Hematopoietic multipotent progenitor cell treated with erythropoietin and hydrocortisone succinate and interleukin-3 and kit ligand, for 8 days (in vitro differentiated cells): Measurements from ENCODE around the gene PTPRM.
A peak's percentile ranks its signal among the peaks of the same experiment; 100 is the strongest.

Source experiments
- DNase-seq: peaks from one replicate; pipeline ENCODE4 v3.0.0-alpha.2; 2015

The PTPRM gene

GRCh38 chr18:7760967-7761948, 194.1 kb downstream of the PTPRM start:
- DNase-seq: no peak

- no peak for DNase-seq
These were observed 197.3 kb downstream of the PTPRM start for GRCh38 chr18:7764405-7764804.

GRCh38 chr18:7766346-7766745, 199.2 kb downstream of the PTPRM start:
- DNase-seq: no peak

- DNase-seq: no peak
These were observed 199.7 kb downstream of the PTPRM start for GRCh38 chr18:7766817-7767216.

GRCh38 chr18:7770908-7771307, 203.8 kb downstream of the PTPRM start:
- DNase-seq: no peak

GRCh38 chr18:7772510-7772888, 205.4 kb downstream of the PTPRM start:
- DNase-seq: no peak

GRCh38 chr18:7772951-7773350, 205.8 kb downstream of the PTPRM start:
- no peak for DNase-seq

GRCh38 chr18:7775128-7775527, 208.0 kb downstream of the PTPRM start:
- DNase-seq: no peak

- DNase-seq: no peak
These were observed 208.7 kb downstream of the PTPRM start for GRCh38 chr18:7775843-7776242.

- DNase-seq: no peak
These were observed 211.1 kb downstream of the PTPRM start for GRCh38 chr18:7778181-7778580.

GRCh38 chr18:7779211-7779610, 212.1 kb downstream of the PTPRM start:
- no peak for DNase-seq

- no peak for DNase-seq
These were observed 217.1 kb downstream of the PTPRM start for GRCh38 chr18:7784171-7784570.

GRCh38 chr18:7786569-7786968, 219.5 kb downstream of the PTPRM start:
- DNase-seq: no peak

- no peak for DNase-seq
These were observed 220.2 kb downstream of the PTPRM start for GRCh38 chr18:7787339-7787738.

GRCh38 chr18:7789856-7790552, 222.9 kb downstream of the PTPRM start:
- peak; percentile 8 for DNase-seq

- DNase-seq: no peak
These were observed 226.0 kb downstream of the PTPRM start for GRCh38 chr18:7793100-7793499.

GRCh38 chr18:7803956-7804469, 236.9 kb downstream of the PTPRM start:
- DNase-seq: no peak

- no peak for DNase-seq
These were observed 238.0 kb downstream of the PTPRM start for GRCh38 chr18:7805096-7805495.

GRCh38 chr18:7805880-7806279, 238.8 kb downstream of the PTPRM start:
- DNase-seq: no peak

GRCh38 chr18:7807936-7808453, 240.9 kb downstream of the PTPRM start:
- no peak for DNase-seq

- no peak for DNase-seq
These were observed 241.9 kb downstream of the PTPRM start for GRCh38 chr18:7808992-7809391.

- no peak for DNase-seq
These were observed 242.3 kb downstream of the PTPRM start for GRCh38 chr18:7809455-7809854.

GRCh38 chr18:7809978-7810377, 242.9 kb downstream of the PTPRM start:
- DNase-seq: no peak
